SK-N-MC (cell line): ENCODE data around the gene MAMDC4.

Source experiments
- EZH2 ChIP-seq: fragments of 200-600 bp; sonication (generic); IDR thresholded peaks from one replicate; pipeline ENCODE4 v1.6.1; 2017; ENCODE audit warnings: antibody characterized with exemption
- FOXP2 ChIP-seq: optimal IDR thresholded peaks from 2 replicates; pipeline ENCODE3; 2011; ENCODE audit warnings: mild to moderate bottlenecking, moderate library complexity; ENCODE audit not compliant: insufficient read depth; ENCODE audit errors: extremely low read length, control extremely low read depth
- POLR2AphosphoS5 ChIP-seq: IDR thresholded peaks from 2 replicates; pipeline ENCODE4 v1.6.1; 2012; ENCODE audit warnings: mild to moderate bottlenecking, low read depth, low read length, borderline replicate concordance

- TF ChIP-seq FOXP2, result no peak
- TF ChIP-seq POLR2AphosphoS5, result no peak
- no peak for TF ChIP-seq EZH2
Measured at GRCh38 chr9:136865768-136866103, 13.6 kb downstream of the MAMDC4 start.
